Measurements from ENCODE around the gene ATP2B3.

The ATP2B3 gene

GRCh38 chrX:153521034-153521433 lies 3.6 kb downstream of the ATP2B3 start:
- H3K9me3 ChIP-seq (ENCODE audit: control insufficient read depth, low read length), result no peaks in the 10 kb centered on the region
- no peaks in the 10 kb centered on the region for H3K36me3 ChIP-seq (ENCODE audit: control insufficient read depth, insufficient read depth, low read length)
- H3K4me1 ChIP-seq, result no peaks in the 10 kb centered on the region
- no peaks in the 10 kb centered on the region for H3K79me2 ChIP-seq
- no peak overlapping the region for H3K4me3 ChIP-seq (ENCODE audit: low read depth, low read length)
- no peaks in the 10 kb centered on the region for H3K27me3 ChIP-seq (ENCODE audit: control insufficient read depth, insufficient read depth, low read length)
- H3K4me2 ChIP-seq (ENCODE audit: low read length), result no peak overlapping the region
- H2AFZ ChIP-seq, result no peak overlapping the region
- no peak overlapping the region for H3K27ac ChIP-seq
- no peak overlapping the region for H3K9ac ChIP-seq
- TF ChIP-seq, protein P1, sequence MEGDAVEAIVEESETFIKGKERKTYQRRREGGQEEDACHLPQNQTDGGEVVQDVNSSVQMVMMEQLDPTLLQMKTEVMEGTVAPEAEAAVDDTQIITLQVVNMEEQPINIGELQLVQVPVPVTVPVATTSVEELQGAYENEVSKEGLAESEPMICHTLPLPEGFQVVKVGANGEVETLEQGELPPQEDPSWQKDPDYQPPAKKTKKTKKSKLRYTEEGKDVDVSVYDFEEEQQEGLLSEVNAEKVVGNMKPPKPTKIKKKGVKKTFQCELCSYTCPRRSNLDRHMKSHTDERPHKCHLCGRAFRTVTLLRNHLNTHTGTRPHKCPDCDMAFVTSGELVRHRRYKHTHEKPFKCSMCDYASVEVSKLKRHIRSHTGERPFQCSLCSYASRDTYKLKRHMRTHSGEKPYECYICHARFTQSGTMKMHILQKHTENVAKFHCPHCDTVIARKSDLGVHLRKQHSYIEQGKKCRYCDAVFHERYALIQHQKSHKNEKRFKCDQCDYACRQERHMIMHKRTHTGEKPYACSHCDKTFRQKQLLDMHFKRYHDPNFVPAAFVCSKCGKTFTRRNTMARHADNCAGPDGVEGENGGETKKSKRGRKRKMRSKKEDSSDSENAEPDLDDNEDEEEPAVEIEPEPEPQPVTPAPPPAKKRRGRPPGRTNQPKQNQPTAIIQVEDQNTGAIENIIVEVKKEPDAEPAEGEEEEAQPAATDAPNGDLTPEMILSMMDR (IDR thresholded peaks at IDR 0.05), result no peak

GRCh38 chrX:153522259-153522658 lies 4.8 kb downstream of the ATP2B3 start:
- TF ChIP-seq, protein P1 (IDR thresholded peaks at IDR 0.05), result no peak
- Histone ChIP-seq H3K36me3 (ENCODE audit: control insufficient read depth, insufficient read depth, low read length) (no peaks in the 10 kb centered on the region), H3K79me2 (no peaks in the 10 kb centered on the region), H3K27ac (no peak overlapping the region), H3K9ac (no peak overlapping the region), H3K9me3 (ENCODE audit: control insufficient read depth, low read length) (no peaks in the 10 kb centered on the region), H2AFZ (no peak overlapping the region), H3K27me3 (ENCODE audit: control insufficient read depth, insufficient read depth, low read length) (no peaks in the 10 kb centered on the region), H3K4me3 (ENCODE audit: low read depth, low read length) (no peak overlapping the region), H3K4me1 (no peaks in the 10 kb centered on the region), H3K4me2 (ENCODE audit: low read length) (no peak overlapping the region)

GRCh38 chrX:153523269-153523668 lies 5.8 kb downstream of the ATP2B3 start:
- Histone ChIP-seq H3K9me3 (ENCODE audit: control insufficient read depth, low read length) (no peaks in the 10 kb centered on the region), H3K79me2 (no peaks in the 10 kb centered on the region), H2AFZ (no peak overlapping the region), H3K36me3 (ENCODE audit: control insufficient read depth, insufficient read depth, low read length) (no peaks in the 10 kb centered on the region), H3K27ac (no peak overlapping the region), H3K4me2 (ENCODE audit: low read length) (no peak overlapping the region), H3K27me3 (ENCODE audit: control insufficient read depth, insufficient read depth, low read length) (no peaks in the 10 kb centered on the region), H3K4me3 (ENCODE audit: low read depth, low read length) (no peak overlapping the region), H3K9ac (no peak overlapping the region), H3K4me1 (no peaks in the 10 kb centered on the region)
- TF ChIP-seq, protein P1 (IDR thresholded peaks at IDR 0.05), result no peak

- Histone ChIP-seq H2AFZ (no peak overlapping the region), H3K9ac (no peak overlapping the region), H3K4me2 (ENCODE audit: low read length) (no peak overlapping the region), H3K4me3 (ENCODE audit: low read depth, low read length) (no peak overlapping the region), H3K36me3 (ENCODE audit: control insufficient read depth, insufficient read depth, low read length) (no peaks in the 10 kb centered on the region), H3K79me2 (no peaks in the 10 kb centered on the region), H3K27ac (no peak overlapping the region), H3K4me1 (no peaks in the 10 kb centered on the region), H3K27me3 (ENCODE audit: control insufficient read depth, insufficient read depth, low read length) (no peaks in the 10 kb centered on the region), H3K9me3 (ENCODE audit: control insufficient read depth, low read length) (no peaks in the 10 kb centered on the region)
- TF ChIP-seq, protein P1 (IDR thresholded peaks at IDR 0.05), result no peak
These were observed 6.8 kb downstream of the ATP2B3 start for GRCh38 chrX:153524234-153524633.

GRCh38 chrX:153525451-153525850 lies 8.0 kb downstream of the ATP2B3 start:
- Histone ChIP-seq H3K4me3 (ENCODE audit: low read depth, low read length) (no peak overlapping the region), H3K27ac (no peak overlapping the region), H3K79me2 (no peaks in the 10 kb centered on the region), H3K4me1 (no peaks in the 10 kb centered on the region), H3K27me3 (ENCODE audit: control insufficient read depth, insufficient read depth, low read length) (no peaks in the 10 kb centered on the region), H2AFZ (no peak overlapping the region), H3K9me3 (ENCODE audit: control insufficient read depth, low read length) (no peaks in the 10 kb centered on the region), H3K9ac (no peak overlapping the region), H3K4me2 (ENCODE audit: low read length) (no peak overlapping the region), H3K36me3 (ENCODE audit: control insufficient read depth, insufficient read depth, low read length) (no peaks in the 10 kb centered on the region)
- TF ChIP-seq, protein P1 (IDR thresholded peaks at IDR 0.05), result no peak

All from parathyroid adenoma (tissue), 2 donors.